Cardiac muscle cell (in vitro differentiated cells and primary cell): Measurements from ENCODE around the gene ZGPAT. TPM values are rescaled to one million over a fixed set of nuclear protein-coding genes. Genes with fewer than 3 reads are reported as not detected.
"Not testable (repeated sequence)": the region's sequence is repeated elsewhere in the genome, so short reads cannot be mapped to it uniquely, and the experiment has no call there.

Experiments
- DNase-seq, 2 donors: peaks; one replicate each; pipeline versions ENCODE4 v3.0.0 to v3.0.0-alpha.2; 2010 to 2017; ENCODE audit warnings: low read depth in 1 of 2, low spot score in 1 of 2
- H3K27ac ChIP-seq: fragments of 200-600 bp; sonication (generic); 2 replicates; pipeline ENCODE4 v1.5.1; 2016
- H3K27me3 ChIP-seq: fragments of 200-600 bp; sonication (generic); 2 replicates; pipeline ENCODE4 v1.6.0; 2016; ENCODE audit warnings: control low read depth
- H3K36me3 ChIP-seq: fragments of 200-600 bp; sonication (generic); 2 replicates; pipeline ENCODE4 v1.5.1; 2016; ENCODE audit warnings: control low read depth
- H3K4me1 ChIP-seq: fragments of 200-600 bp; sonication (generic); 2 replicates; pipeline ENCODE4 v1.8.1; 2017; ENCODE audit warnings: low read depth, mild to moderate bottlenecking, mixed run types
- H3K4me3 ChIP-seq: fragments of 200-600 bp; sonication (generic); 2 replicates; pipeline ENCODE4 v1.5.1; 2016; ENCODE audit warnings: mild to moderate bottlenecking
- H3K9me3 ChIP-seq: fragments of 200-600 bp; sonication (generic); 2 replicates; pipeline ENCODE4 v1.5.1; 2017; ENCODE audit warnings: low read depth, mild to moderate bottlenecking, control low read depth
- CTCF ChIP-seq: IDR thresholded peaks from 2 replicates; pipeline ENCODE4 v1.5.1; 2012; ENCODE audit warnings: low read depth, mild to moderate bottlenecking, low read length
- polyA plus RNA-seq: library from polyadenylated mRNA; unstranded; fragments of >200 nt; fragmentation: Nextera tagmentation; extraction: Ambion mirVana; gene quantifications from 2 replicates; pipeline ENCODE4 v1.2.1, GENCODE V29; 2016
- total RNA-seq: library from RNA; depleted of rRNA; stranded (reverse); fragments of >200 nt; gene quantifications from 2 replicates; pipeline ENCODE4 v1.2.3, GENCODE V29; 2016

ZGPAT gene
- total and polyA plus RNA-seq, 2 experiments from 2014 or later: 36.3 to 37.5 TPM

GRCh38 chr20:63711085-63711645, 3.3 kb downstream of the ZGPAT start:
- Histone ChIP-seq H3K4me1 (peaks cover 12% of the 10 kb centered on the region), H3K36me3 (peaks cover 19% of the 10 kb centered on the region), H3K4me3 (no peak overlapping the region), H3K27ac (no peak overlapping the region), H3K9me3 (no peaks in the 10 kb centered on the region), H3K27me3 (no peaks in the 10 kb centered on the region)
- TF ChIP-seq CTCF: no peak
- no peak for DNase-seq

GRCh38 chr20:63712191-63712590, 4.4 kb downstream of the ZGPAT start:
- no peak for DNase-seq
- H3K9me3 ChIP-seq: no peaks in the 10 kb centered on the region
- peaks cover 7% of the 10 kb centered on the region for H3K4me1 ChIP-seq

GRCh38 chr20:63714858-63715257, 7.0 kb downstream of the ZGPAT start:
- H3K9me3 ChIP-seq: no peaks in the 10 kb centered on the region
- no peak overlapping the region for H3K27ac ChIP-seq
- H3K36me3 ChIP-seq: peaks cover 19% of the 10 kb centered on the region
- no peak for TF ChIP-seq CTCF
- no peaks in the 10 kb centered on the region for H3K4me1 ChIP-seq
- no peak overlapping the region for H3K4me3 ChIP-seq
- H3K27me3 ChIP-seq: no peaks in the 10 kb centered on the region
- no peak for DNase-seq

More at GRCh38 chr20:63712191-63712590, 4.4 kb downstream of the ZGPAT start:
- no peak overlapping the region for H3K27ac ChIP-seq
- peaks cover 16% of the 10 kb centered on the region for H3K36me3 ChIP-seq
- H3K27me3 ChIP-seq: no peaks in the 10 kb centered on the region
- no peak for TF ChIP-seq CTCF
- no peak overlapping the region for H3K4me3 ChIP-seq

- H3K9me3 ChIP-seq: no peaks in the 10 kb centered on the region
- H3K4me1 ChIP-seq: no peaks in the 10 kb centered on the region
- no peak for TF ChIP-seq CTCF
- DNase-seq: no peak
- no peak overlapping the region for H3K4me3 ChIP-seq
- H3K27me3 ChIP-seq: no peaks in the 10 kb centered on the region
- no peak overlapping the region for H3K27ac ChIP-seq
- peaks cover 3% of the 10 kb centered on the region for H3K36me3 ChIP-seq
These were observed 11.2 kb downstream of the ZGPAT start for GRCh38 chr20:63718996-63719395.

- H3K9me3 ChIP-seq, H3K27me3 ChIP-seq, H3K27ac ChIP-seq, DNase-seq, H3K4me1 ChIP-seq, H3K36me3 ChIP-seq, H3K4me3 ChIP-seq: not testable (repeated sequence)
These were observed 15.3 kb downstream of the ZGPAT start for GRCh38 chr20:63722967-63723622.

GRCh38 chr20:63730189-63730733, 22.4 kb downstream of the ZGPAT start:
- not testable (repeated sequence) for H3K27me3 ChIP-seq, H3K9me3 ChIP-seq, DNase-seq, H3K4me3 ChIP-seq, H3K27ac ChIP-seq, H3K36me3 ChIP-seq, H3K4me1 ChIP-seq
